Stimulated activated CD4-positive, alpha-beta T cell treated with anti-CD3 and anti-CD28 coated beads, TNF-alpha, amount 100 ng/mL, for 24 hours (primary cell): Measurements from ENCODE around the gene GNGT2.

Experiments
- DNase-seq, 3 experiments: peaks; one replicate each; pipeline ENCODE4 v3.0.0-alpha.2; 2020; ENCODE audit warnings: low read depth in 3 of 3

The GNGT2 gene

GRCh38 chr17:49210158-49211029 is at the start of gene GNGT2, which contains the start of gene ABI3:
GNGT2 (minus strand) TSS chr17:49210574; CDS start chr17:49207422, 3,152 bp downstream.
ABI3 (plus strand) TSS chr17:49210707; CDS start chr17:49210725, 18 bp downstream.
- peak; percentile 38 to 66 (median 40) for DNase-seq

- DNase-seq = no peak
Observed at GRCh38 chr17:49259663-49260010, 49.3 kb upstream of the GNGT2 start.

GRCh38 chr17:49258394-49258793 is 48.0 kb upstream of the GNGT2 start:
- DNase-seq = no peak

- no peak for DNase-seq
Observed at GRCh38 chr17:49255125-49255524, 44.8 kb upstream of the GNGT2 start.

DNA sequence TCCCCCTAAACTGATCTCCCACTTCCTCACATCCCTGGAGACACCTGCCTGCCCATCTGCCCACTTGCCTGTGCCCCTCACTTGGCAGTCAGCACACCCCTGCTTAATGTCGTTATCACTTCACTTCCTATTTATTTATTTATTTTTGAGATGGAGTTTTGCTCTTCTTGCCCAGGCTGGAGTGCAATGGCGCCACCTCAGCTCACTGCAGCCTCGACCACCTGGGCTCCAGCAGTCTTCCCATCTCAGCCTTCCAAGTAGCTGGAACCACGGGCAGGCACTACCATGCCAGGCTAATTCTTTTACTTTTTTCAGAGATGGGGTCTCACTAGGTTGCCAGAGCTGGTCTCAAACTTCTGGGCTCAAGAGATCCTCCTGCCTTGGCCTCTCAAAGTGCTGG is 43.7 kb upstream of the GNGT2 start:
- DNase-seq = no peak

GRCh38 chr17:49252148-49252695 is 41.8 kb upstream of the GNGT2 start:
- no peak for DNase-seq

DNA sequence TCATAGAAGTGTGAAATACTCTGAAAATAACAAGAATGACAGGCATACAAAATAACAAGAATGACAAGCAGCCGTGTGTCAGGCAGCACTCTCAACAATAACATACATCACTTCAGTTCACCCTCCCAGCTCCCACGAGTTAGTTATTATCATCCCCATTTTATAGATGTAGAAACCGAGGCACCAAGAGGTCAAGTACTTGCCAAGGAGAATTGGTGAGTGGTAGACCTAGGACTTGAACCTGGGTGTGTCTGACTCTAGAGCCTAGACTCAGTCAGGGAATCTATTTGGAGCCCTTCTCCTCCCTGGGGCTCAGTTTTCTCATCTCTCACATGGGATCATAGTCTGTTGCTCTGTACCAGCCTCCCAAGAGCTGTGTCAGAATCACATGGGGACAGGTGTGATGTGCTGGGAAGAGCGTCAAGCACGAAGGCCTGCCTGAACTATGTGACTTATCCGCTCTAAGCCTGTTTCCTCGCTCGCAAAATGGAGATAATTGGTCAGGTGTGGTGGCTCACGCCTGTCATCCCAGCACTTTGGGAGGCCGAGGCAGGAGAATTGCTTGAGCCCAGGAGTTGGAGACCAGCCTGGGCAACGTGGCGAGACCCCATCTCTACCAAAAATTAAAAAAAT is 39.6 kb upstream of the GNGT2 start:
- no peak for DNase-seq

- no peak for DNase-seq
Observed at GRCh38 chr17:49249292-49249794, 39.0 kb upstream of the GNGT2 start.

- DNase-seq = no peak
Observed at GRCh38 chr17:49247944-49248343, 37.6 kb upstream of the GNGT2 start.

DNA sequence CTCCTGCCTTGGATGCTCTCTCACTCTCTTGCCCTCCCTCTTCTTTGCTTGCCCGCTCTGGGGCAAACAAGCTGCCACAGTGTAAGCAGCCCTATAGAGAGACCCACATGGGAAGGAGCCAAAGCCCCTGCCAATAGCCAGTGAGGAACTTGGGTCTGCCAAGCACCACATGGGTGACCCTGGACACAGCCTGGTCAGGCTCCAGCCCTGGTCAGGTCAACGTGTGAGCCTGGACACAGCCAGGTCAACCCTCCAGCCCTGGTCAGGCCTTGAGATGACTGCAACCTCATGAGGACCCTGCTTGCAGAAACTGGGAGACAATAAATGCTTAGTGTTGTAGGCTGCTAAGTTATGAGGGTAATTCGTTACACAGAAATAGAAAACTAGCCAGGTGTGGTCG is 34.5 kb upstream of the GNGT2 start:
- DNase-seq = no peak

DNA sequence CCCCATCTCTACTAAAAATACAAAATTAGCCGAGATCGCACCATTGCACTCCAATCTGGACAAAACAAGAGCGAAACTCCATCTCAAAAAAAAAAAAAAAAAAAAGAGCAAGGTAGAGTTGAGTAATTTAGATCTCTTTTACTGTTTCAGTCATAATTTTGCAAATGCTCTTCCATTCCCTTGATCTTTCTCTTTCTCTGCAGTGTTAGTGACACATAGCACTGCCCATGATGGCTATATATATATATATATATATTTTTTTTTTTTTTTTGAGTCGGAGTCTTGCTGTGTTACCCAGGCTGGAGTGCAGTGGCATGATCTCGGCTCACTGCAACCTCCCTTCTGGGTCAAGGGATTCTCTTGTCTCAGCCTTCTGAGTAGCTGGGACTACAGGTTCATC is 32.4 kb upstream of the GNGT2 start:
- DNase-seq = no peak

- no peak for DNase-seq
Observed at GRCh38 chr17:49241692-49242397, 31.5 kb upstream of the GNGT2 start.

GRCh38 chr17:49241040-49241439 is 30.7 kb upstream of the GNGT2 start:
- no peak for DNase-seq

DNA sequence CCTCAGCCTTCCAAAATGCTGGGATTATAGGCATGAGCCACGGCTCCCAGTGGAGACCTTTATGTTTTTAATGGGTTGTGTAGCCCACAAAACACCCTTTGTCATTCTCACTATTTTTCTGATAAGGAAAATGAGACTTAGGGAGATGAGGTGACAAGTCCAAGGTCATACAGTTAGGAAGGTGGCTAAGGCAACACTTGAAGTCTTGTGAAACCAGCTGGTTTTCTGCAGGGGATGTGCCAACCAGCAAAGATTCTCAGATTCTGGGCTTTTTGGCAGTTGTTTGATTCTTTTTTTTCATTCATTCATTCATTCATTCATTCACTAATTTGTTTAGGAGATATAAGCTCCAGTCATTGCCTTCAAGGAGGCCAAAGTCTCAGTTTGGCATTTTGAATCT is 30.2 kb upstream of the GNGT2 start:
- no peak for DNase-seq

- DNase-seq = no peak
Observed at GRCh38 chr17:49239963-49240362, 29.6 kb upstream of the GNGT2 start.

DNA sequence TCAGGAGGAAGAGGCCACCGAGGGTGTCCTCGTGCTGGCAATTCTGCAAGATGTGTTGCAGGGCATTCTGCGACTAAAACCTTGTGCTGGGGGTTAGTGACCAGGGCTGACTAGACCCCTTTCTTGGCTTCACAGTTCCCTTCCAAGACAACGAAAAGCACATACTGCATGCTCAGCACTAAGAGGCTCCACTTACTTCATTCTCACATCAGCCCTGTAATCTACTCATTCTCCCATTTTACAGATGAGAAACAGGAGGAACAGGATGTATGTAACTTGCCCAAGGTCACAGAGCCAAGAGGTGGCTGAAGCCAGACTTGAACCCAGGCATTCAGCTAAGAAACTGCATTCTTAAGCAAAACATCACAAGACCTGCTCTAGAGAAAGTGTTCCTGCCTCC is 25.5 kb upstream of the GNGT2 start:
- DNase-seq = no peak

DNA sequence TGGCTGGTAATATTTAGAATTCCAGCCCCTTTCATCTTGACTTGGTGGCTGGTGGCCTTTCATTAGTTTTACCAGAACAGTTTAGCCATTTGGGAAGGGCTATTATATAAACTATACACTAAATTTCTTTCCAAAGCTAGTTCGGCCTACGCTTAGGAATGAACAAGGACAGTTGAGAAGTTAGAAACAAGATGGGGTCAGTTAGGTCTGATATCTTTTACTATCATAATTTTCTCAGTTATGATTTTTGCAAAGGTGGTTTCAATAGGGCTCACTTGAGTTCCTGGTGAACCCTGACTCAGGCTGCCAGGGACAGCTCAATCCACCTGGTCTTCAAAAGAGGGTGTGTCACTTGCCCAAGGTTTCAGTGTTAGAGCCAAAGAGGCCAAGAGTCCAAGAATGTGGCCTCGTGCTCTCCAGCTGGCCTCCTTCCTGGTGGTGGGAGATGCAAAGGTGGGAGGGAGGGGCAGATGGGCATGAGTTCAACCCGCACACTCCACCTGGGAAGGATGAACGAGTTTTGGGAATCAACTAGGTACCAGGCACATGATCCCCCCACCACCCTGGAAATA is 24.2 kb upstream of the GNGT2 start:
- DNase-seq = no peak

- no peak for DNase-seq
Observed at GRCh38 chr17:49231563-49231894, 21.2 kb upstream of the GNGT2 start.

GRCh38 chr17:49230636-49231562 is 20.5 kb upstream of the GNGT2 start, which contains the start of gene PHOSPHO1:
PHOSPHO1 (minus strand) TSS chr17:49230787; CDS start chr17:49226691, 4,096 bp downstream.
- peak; percentile 71 to 85 (median 73) for DNase-seq

DNA sequence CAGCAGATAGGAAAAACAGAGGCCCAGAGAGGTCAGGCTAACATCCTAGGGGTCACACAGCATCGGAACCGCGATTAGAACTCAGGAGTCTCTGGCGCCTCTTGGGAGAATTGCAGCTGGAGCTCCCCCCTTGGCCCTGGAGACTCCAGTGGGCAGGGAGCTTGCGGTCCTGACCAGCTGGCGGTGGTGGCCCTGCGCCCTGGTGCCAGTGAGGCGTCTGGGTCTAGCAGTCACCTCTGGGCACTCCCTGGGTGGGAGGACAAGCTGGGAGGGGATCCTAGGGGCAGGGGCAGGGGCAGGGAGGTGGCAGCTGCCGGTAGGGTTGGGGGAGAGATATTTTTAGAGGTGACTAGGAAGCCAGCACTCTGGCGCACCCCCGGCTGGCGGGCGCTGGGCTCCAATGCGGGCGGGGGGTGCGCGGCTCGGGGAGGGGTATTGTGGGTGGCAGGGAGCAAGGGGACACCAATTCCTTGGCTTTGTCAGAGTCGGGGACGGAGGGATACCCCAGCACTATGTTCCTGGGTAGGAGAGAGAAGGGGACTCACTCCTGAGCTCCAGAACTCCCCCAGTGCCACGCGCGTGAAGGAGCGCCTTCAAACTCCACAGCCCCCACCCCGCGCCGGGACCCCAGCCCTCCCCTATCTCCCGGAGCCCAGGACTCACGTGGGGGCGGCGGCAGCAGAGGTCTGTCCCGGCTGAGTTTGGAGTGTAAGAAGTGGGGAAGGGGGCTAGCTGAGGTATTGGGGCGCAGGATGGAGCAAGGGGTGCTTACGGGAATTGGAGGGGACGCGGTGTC is 19.6 kb upstream of the GNGT2 start:
- no peak for DNase-seq
